ENCODE measurements around the gene TSSK1B. TPM values are rescaled to one million over a fixed set of nuclear protein-coding genes. Genes with fewer than 3 reads are reported as not detected.
"Not testable (repeated sequence)": the region's sequence is repeated elsewhere in the genome, so short reads cannot be mapped to it uniquely, and the experiment has no call there.

The TSSK1B gene
- total RNA-seq, 2 experiments from 2014 or later: not detected

- H3K9me3 ChIP-seq (ENCODE audit: low read length): no peaks in the 10 kb centered on the region
- ChIA-PET CTCF (ENCODE audit: unreplicated experiment) (interaction anchor here (1.1 kb wide), 2 partner anchors 12 to 33 kb away, joined by 3 to 4 read pairs; no protein-coding TSS in a partner anchor), POLR2A (interaction anchor here (0.5 to 3.6 kb wide), 13 partner anchors 10 to 495 kb away, joined by 3 to 22 read pairs (median 3); no protein-coding TSS in a partner anchor)
- no peaks in the 10 kb centered on the region for H3K79me2 ChIP-seq (ENCODE audit: insufficient read depth, low read depth, low read length)
- peak overlapping the region; percentile 50 for H3K27ac ChIP-seq (ENCODE audit: low read depth, low read length, poor library complexity, severe bottlenecking)
- peak overlapping the region; percentile 68 for H3K4me2 ChIP-seq (ENCODE audit: low read length)
- H4K20me1 ChIP-seq (ENCODE audit: insufficient read depth, low read length): no peaks in the 10 kb centered on the region
- peak; percentile 4 for DNase-seq (ENCODE audit: low spot score)
- peaks cover 24% of the 10 kb centered on the region for H3K4me1 ChIP-seq (ENCODE audit: insufficient read depth, low read length, poor library complexity, severe bottlenecking)
- TF ChIP-seq EZH2phosphoT487 (IDR thresholded peaks at IDR 0.05; ENCODE audit: borderline replicate concordance, low read depth, low read length): no peak
- no peak for TF ChIP-seq CTCF (conservative IDR thresholded peaks at IDR 0.05; ENCODE audit: low read length)
- BruUV-seq (replicated peaks): no TSS peak
- no peaks in the 10 kb centered on the region for H3K36me3 ChIP-seq (ENCODE audit: insufficient read depth, low read length)
- no peaks in the 10 kb centered on the region for H3K9me2 ChIP-seq (ENCODE audit: insufficient read depth, low read length)
- peak overlapping the region; percentile 9 for H3K4me3 ChIP-seq (ENCODE audit: low read depth, low read length, poor library complexity, severe bottlenecking)
- intact Hi-C loops (cut with micrococcal nuclease; ENCODE audit: unreplicated experiment): no loop called here
- H2AFZ ChIP-seq (ENCODE audit: low read length): peak overlapping the region; percentile 58
These were observed 39.4 kb upstream of the TSSK1B start for GRCh38 chr5:113474100-113474728.

GRCh38 chr5:113463032-113463431 is 28.2 kb upstream of the TSSK1B start:
- DNase-seq (ENCODE audit: low spot score): no peak
- no peaks in the 10 kb centered on the region for H3K4me1 ChIP-seq (ENCODE audit: insufficient read depth, low read length, poor library complexity, severe bottlenecking)
- no peak overlapping the region for H3K4me3 ChIP-seq (ENCODE audit: low read depth, low read length, poor library complexity, severe bottlenecking)
- CTCF ChIA-PET (ENCODE audit: unreplicated experiment): interaction anchor here (0.7 kb wide), 1 partner anchor 11 kb away, joined by 3 read pairs; no protein-coding TSS in a partner anchor
- POLR2A ChIA-PET: interaction anchor here (0.5 to 4.1 kb wide), 2 partner anchors 12 to 35 kb away, joined by 3 to 22 read pairs; no protein-coding TSS in a partner anchor
- peaks cover 4% of the 10 kb centered on the region; the same call in 1 of the 2 replicates for H3K9me3 ChIP-seq (ENCODE audit: low read length)
- intact Hi-C loops (cut with micrococcal nuclease; ENCODE audit: unreplicated experiment): no loop called here
- no TSS peak for BruUV-seq (replicated peaks)
- H3K4me2 ChIP-seq (ENCODE audit: low read length): no peak overlapping the region
- TF ChIP-seq CTCF (conservative IDR thresholded peaks at IDR 0.05; ENCODE audit: low read length) (no peak), EZH2phosphoT487 (IDR thresholded peaks at IDR 0.05; ENCODE audit: borderline replicate concordance, low read depth, low read length) (no peak)
- H2AFZ ChIP-seq (ENCODE audit: low read length): no peak overlapping the region
- no peaks in the 10 kb centered on the region for H4K20me1 ChIP-seq (ENCODE audit: insufficient read depth, low read length)
- no peaks in the 10 kb centered on the region for H3K36me3 ChIP-seq (ENCODE audit: insufficient read depth, low read length)
- H3K9me2 ChIP-seq (ENCODE audit: insufficient read depth, low read length): no peaks in the 10 kb centered on the region
- H3K27ac ChIP-seq (ENCODE audit: low read depth, low read length, poor library complexity, severe bottlenecking): no peak overlapping the region
- no peaks in the 10 kb centered on the region for H3K79me2 ChIP-seq (ENCODE audit: insufficient read depth, low read depth, low read length)

- H3K4me1 ChIP-seq (ENCODE audit: insufficient read depth, low read length, poor library complexity, severe bottlenecking): peaks cover 14% of the 10 kb centered on the region
- POLR2A ChIA-PET; H2AFZ ChIP-seq (ENCODE audit: low read length); H3K36me3 ChIP-seq (ENCODE audit: insufficient read depth, low read length); CTCF ChIA-PET (ENCODE audit: unreplicated experiment); H3K4me2 ChIP-seq (ENCODE audit: low read length); H3K27ac ChIP-seq (ENCODE audit: low read depth, low read length, poor library complexity, severe bottlenecking); H3K9me3 ChIP-seq (ENCODE audit: low read length); H3K79me2 ChIP-seq (ENCODE audit: insufficient read depth, low read depth, low read length); H4K20me1 ChIP-seq (ENCODE audit: insufficient read depth, low read length); H3K9me2 ChIP-seq (ENCODE audit: insufficient read depth, low read length); DNase-seq (ENCODE audit: low spot score); H3K4me3 ChIP-seq (ENCODE audit: low read depth, low read length, poor library complexity, severe bottlenecking); BruUV-seq (replicated peaks); intact Hi-C loops (cut with micrococcal nuclease; ENCODE audit: unreplicated experiment): not testable (repeated sequence)
These were observed 22.3 kb upstream of the TSSK1B start for GRCh38 chr5:113457106-113457505.

Measured in OCI-LY7 (cell line).